Stimulated activated naive CD4-positive, alpha-beta T cell treated with Interleukin-2 at 50 U/mL for 16 hours (primary cell): Measurements from ENCODE around the gene KLRG1.

ENCODE experiments used
- DNase-seq: peaks from one replicate; lab custom pipeline; 2025; lab: John Stamatoyannopoulos, UW

KLRG1 gene

DNA sequence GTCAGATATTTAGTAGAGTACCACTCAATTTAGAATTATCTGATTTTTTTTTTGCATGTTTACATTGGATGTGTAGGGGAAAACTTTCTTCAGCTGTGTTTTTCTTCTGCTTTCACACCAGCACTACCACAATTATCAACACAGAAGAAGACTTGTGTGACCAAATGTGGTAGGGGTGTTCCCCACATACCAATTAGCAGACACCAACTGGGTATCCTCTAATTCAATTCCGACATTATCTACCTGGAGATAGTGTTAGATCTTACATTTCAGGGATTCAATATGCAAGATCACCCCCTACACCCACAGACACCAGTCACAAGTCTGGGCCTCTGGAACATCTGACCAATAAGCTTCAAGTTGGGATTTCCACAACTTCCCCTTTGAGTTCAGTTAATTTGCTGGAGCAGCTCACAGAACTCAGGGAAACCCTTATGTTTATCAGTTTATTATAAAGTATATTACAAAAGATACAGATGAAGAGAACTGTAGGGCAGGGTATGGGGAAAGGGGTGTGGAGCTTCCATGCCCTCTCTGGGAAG lies 4.1 kb upstream of the KLRG1 start:
- DNase-seq, result no peak

DNA sequence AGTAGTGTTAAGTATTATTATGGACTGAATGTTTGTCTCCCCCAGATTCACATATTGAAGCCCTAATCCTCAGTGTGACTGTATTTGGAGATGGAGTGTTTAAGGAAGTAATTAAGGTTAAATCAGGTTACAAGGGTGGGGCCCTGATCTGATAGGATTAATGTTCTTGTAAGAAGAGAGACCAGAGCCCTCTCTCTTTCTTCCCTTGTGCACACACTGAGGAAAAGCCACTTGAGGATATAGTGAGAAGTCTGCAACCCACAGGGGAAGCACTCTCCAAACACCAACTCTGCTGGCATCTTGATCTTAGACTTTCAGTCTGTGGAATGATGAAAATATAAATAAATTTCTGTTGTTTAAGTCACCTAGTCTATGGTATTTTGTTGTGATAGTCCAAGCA lies 2.2 kb upstream of the KLRG1 start:
- no peak for DNase-seq

DNA sequence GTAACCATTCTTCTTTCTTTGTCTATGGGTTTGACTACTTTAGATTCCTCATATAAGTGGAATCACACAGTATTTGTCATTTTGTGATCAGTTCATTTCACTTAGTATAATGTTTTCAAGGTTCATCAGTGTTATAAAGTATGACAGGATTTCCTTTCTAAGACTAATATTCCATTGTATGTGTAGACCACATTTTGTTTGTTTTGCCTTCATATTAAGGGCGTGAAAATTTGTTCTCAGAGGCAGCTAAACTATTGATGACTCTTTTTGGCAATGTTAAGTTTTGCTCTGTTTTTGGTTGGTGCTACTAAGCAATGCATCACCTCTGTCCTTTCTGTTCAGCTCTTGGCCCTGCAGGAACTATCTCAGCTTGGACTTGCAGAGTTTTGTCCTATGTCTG lies 1.7 kb upstream of the KLRG1 start:
- no peak for DNase-seq

GRCh38 chr12:8991371-8992345 lies 2.3 kb downstream of the KLRG1 start:
- no peak for DNase-seq

GRCh38 chr12:8993827-8994226 lies 4.5 kb downstream of the KLRG1 start:
- no peak for DNase-seq

GRCh38 chr12:8995021-8995775 lies 5.9 kb downstream of the KLRG1 start:
- DNase-seq, result no peak

- no peak for DNase-seq
Observed at GRCh38 chr12:8996682-8997405, 7.5 kb downstream of the KLRG1 start.

DNA sequence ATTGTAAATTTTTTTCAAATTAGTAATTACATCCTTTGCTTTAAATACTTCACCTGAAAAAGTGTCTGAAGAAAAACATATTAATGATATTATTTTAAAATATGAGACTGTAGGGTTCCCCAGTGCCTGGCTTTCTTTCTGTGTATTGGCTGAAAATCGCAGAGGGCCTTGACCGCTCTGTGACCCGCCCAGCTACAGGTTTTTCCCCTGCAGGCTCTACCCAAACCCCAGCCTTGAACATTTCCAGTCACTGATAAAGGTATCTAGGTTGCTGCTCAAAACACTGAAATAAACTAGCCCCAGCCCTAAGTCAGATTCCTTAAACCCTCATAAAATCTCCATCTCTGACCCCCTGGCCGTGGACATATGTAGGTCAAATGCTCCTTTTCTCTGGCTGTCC lies 11.9 kb downstream of the KLRG1 start:
- DNase-seq, result no peak

- DNase-seq, result no peak
Observed at GRCh38 chr12:9002335-9002734, 13.0 kb downstream of the KLRG1 start.

DNA sequence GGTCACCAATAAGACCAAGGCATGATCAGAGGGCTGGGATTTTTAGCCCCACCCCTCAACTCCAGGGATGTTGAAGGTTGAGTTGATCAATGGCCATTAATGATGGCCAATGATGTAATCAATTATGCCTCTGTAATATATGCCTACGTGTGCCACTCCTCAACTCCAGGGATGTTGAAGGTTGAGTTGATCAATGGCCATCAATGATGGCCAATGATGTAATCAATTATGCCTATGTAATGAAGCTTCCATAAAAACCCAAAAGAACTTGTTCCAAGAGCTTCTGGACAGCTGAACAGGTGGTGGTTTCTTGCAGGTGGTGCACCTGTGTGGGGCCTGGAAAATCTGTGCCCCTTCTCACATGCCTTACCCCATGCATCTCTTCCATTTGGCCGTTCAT lies 33.2 kb downstream of the KLRG1 start:
- no peak for DNase-seq

DNA sequence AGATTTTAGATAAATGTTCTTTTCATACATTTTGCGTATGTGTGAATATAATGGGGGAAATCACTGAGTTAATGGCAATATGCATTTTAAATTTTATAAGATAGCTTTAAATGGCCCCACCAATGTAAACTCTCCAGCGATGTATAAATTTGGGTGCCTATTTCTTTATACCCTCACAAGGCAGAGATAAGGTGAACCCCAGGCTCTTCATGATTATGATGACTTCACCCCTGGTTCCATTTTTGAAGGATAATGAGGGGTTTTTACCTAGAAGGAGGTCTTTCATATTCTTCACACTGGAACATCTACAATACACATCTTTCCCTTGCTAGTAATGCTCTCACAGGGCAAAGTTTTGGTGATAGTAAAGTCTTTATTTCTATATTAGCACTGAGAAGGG lies 35.2 kb downstream of the KLRG1 start:
- DNase-seq, result no peak

DNA sequence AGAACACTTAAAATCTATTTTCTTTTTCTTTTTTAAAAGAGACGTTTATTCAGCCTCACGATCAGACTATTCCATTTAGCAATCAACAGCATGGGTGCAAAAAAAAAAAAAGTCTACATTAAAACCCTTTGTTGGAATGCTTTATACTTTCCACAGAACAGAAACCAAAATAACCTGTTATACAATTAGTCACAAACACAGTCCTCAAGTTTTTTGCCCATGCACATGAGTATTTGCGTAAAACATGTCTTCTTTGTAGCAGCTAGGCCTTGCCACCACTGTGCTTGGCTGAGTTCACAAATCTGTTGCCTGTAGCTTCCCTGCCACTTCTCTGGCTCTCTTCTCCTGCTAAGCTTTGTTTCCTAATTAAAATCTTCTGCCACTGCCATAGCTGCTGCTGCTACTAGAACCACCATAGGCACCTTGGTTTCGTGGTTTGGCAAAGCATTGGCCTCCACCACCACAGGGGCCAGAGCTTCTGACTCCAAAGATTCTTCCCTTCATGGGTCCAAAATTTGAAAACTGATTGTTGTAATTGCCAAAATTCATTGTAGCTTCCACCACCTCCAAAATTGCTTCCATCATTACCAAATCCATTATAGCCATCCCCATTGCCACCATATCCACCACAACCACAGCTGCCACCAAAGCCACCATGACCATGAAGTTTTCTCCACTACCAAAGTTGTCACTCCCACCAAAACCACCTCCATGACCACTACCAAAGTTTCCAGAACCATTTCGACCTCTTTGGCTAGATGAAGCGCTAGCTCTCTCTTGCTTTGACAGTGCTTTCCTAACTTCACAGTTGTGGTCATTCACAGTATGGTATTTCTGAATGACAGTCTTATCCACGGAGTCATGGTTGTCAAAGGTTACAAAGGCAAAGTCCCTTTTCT lies 38.1 kb downstream of the KLRG1 start:
- peak; percentile 32 for DNase-seq

- DNase-seq, result no peak
Observed at GRCh38 chr12:9030776-9031175, 41.4 kb downstream of the KLRG1 start.

DNA sequence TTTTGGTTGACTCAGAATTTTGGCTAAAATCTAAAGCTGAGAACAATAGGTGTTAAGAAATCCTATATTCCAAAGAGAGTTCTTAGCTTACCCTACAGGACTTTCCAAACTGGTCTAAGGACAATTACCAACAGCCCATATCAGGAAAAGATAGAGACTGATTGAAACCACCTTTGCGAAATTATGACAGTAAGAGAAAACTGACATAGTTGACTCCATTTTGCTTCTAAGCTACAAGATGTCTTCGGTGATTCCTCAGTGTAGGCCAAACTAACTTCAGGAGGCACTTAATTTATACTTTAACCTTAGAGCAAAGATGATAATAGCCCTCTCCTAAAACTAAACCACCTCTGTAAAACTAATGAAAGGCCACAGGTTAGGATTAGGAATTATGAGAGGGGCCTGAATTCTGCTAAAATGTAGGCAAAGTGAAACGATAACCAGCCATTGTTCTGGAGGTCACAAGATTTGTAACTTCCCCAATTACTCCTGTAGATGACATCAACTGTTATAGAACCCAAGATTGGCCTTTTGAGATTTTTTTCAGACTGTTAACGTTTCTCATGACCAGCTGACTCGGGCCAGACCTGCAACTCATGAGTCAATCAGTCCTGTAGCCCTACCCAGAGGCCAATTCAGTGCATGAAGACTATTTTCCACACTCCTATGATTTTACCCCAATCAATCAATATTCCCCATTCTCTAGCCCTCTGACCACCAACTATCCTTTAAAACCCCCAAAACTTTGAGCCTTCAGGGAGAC lies 43.0 kb downstream of the KLRG1 start:
- no peak for DNase-seq

- DNase-seq, result no peak
Observed at GRCh38 chr12:9033265-9033887, 44.0 kb downstream of the KLRG1 start.

DNA sequence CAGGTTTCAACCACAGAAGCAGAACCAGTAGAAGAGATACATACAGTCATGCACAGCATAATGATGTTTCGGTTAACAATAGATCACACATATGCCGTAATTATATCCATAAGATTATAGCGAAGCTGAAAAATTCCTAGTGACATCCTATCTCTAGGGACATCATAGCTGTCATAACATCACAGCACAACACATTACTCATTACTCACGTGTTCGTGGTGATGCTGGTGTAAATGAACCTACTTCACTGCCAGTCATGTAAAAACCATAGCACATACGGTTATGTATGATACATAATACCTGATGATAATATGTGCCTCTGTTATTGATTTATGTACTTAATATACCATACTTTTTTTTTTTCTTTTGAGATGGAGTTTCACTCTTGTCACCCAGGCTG lies 44.7 kb downstream of the KLRG1 start:
- DNase-seq, result no peak

DNA sequence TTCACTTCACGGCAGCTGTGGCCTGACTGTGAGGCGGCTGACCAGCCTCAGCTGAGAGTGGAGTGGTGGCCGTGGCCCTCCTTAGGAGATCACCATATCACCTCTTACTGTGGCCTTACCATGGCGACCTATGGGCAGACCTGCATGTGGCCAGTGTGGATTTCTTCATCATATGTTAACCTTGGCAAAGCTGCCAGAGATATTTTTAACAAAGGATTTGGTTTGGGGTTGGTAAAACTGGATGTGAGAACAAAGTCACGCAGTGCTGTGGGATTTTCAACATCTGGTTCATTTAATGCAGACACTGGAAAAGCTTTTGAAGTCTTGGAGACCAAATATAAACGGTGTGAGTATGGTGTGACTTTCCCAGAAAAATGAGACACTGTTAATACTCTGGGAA lies 46.9 kb downstream of the KLRG1 start:
- DNase-seq, result no peak

DNA sequence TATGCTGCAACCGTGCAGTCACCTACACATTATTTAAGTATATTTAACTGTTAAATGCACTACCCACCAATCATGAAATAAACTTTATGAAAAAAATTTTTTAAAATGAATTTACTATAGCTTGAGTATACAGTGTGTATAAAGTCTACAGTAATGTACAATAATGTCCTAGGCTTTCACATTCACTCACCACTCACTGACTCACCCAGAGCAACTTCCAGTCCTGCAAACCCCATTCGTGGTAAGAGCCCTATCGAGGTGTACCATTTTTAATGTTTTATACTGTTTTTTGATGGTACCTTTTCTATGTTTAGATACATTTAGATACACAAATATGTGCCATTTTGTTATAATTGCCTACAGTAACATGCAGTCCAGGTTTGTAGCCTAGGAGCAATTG lies 48.1 kb downstream of the KLRG1 start:
- peak; percentile 25 for DNase-seq

DNA sequence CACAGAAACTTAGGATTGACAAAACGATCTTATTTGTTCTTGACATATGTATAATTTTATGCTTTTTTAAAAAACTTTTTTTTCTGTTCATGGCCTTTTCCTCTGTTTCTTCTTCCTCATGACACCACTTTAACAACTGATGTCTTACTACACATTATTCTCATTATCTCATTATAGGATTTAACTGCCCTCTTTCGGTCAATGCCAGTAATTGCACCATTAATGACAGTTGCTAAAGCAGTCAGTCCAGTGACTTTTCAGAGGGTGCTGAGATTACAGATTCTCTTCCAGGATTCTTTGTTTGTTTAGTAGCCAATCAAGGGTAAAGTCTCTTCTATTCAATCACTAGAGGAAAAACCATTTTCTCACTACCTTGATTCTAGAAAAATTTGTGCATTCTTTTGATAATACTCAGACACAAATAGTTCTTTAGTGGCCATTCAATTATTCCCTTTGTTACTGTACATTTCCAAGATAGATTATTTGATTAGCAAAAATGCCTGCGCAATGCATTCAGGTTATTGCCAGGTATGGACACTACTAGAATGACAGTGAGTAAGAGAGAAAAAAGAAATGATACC lies 50.1 kb downstream of the KLRG1 start:
- no peak for DNase-seq
